H1 (cell line): ENCODE measurements around the gene MRTFB. TPM values are rescaled to one million over a fixed set of nuclear protein-coding genes. Genes with fewer than 3 reads are reported as not detected.
A peak's percentile ranks its signal among the peaks of the same experiment; 100 is the strongest.

Experiments used
- ASH2L ChIP-seq: fragments of 200-600, 300-600 bp; sonication (generic); IDR thresholded peaks from one replicate; pipeline ENCODE4 v1.7.1; 2017; ENCODE audit warnings: low read length
- ATF2 ChIP-seq: IDR thresholded peaks from 2 replicates; pipeline ENCODE4 v1.6.1; 2012; ENCODE audit warnings: low read length, inconsistent platforms
- CBX8 ChIP-seq: fragments of 300-800, 300-1000 bp; sonication (generic); IDR thresholded peaks from 2 replicates; pipeline ENCODE4 v1.7.1; 2016; ENCODE audit warnings: low read depth, low read length, borderline replicate concordance
- CREB1 ChIP-seq: IDR thresholded peaks from 2 replicates; pipeline ENCODE4 v1.6.1; 2012; ENCODE audit warnings: inconsistent platforms
- EZH2 ChIP-seq: fragments of 200-600 bp; sonication (generic); IDR thresholded peaks from 2 replicates; pipeline ENCODE4 v1.7.1; 2012; ENCODE audit warnings: low read depth, mild to moderate bottlenecking, moderate library complexity, low read length, inconsistent platforms; ENCODE audit not compliant: severe bottlenecking
- FOSL1 ChIP-seq: IDR thresholded peaks from 2 replicates; pipeline ENCODE4 v1.6.1; 2011; ENCODE audit warnings: mild to moderate bottlenecking, low read depth, low read length, moderate library complexity; ENCODE audit not compliant: insufficient read depth
- GTF2F1 ChIP-seq: IDR thresholded peaks from 2 replicates; pipeline ENCODE4 v1.6.1; 2012; ENCODE audit warnings: low read depth, low read length, improper control_type of control experiment, borderline replicate concordance
- KDM1A ChIP-seq: fragments of 200-600, 300-600 bp; sonication (generic); IDR thresholded peaks from 2 replicates; pipeline ENCODE4 v1.7.1; 2016; ENCODE audit warnings: mild to moderate bottlenecking, low read length, borderline replicate concordance
- KDM4A ChIP-seq: IDR thresholded peaks from one replicate; pipeline ENCODE4 v1.7.1; 2012; ENCODE audit warnings: low read depth, mild to moderate bottlenecking, moderate library complexity, low read length, inconsistent platforms; ENCODE audit not compliant: severe bottlenecking
- KDM5A ChIP-seq: fragments of 200-600 bp; IDR thresholded peaks from 2 replicates; pipeline ENCODE4 v1.7.1; 2012; ENCODE audit warnings: mild to moderate bottlenecking, low read length, inconsistent platforms, mixed read lengths
- MAFK ChIP-seq: IDR thresholded peaks from 2 replicates; pipeline ENCODE4 v1.6.1; 2012; ENCODE audit warnings: low read depth, mild to moderate bottlenecking, improper control_type of control experiment, low read length
- MAX ChIP-seq: IDR thresholded peaks from 2 replicates; pipeline ENCODE4 v1.6.1; 2012; ENCODE audit warnings: inconsistent platforms
- PHF8 ChIP-seq: fragments of 200-600 bp; sonication (generic); conservative IDR thresholded peaks from 2 replicates; pipeline ENCODE4 v1.7.1; 2012; ENCODE audit warnings: low read depth, mild to moderate bottlenecking, inconsistent platforms, low read length, moderate library complexity
- SIX5 ChIP-seq: IDR thresholded peaks from 2 replicates; pipeline ENCODE4 v1.6.1; 2011; ENCODE audit warnings: mild to moderate bottlenecking, low read depth, low read length
- TAF1 ChIP-seq: IDR thresholded peaks from 2 replicates; pipeline ENCODE4 v1.6.1; 2011; ENCODE audit warnings: mild to moderate bottlenecking, low read depth, low read length
- TCF12 ChIP-seq: IDR thresholded peaks from 2 replicates; pipeline ENCODE4 v1.6.1; 2011; ENCODE audit warnings: low read depth, mild to moderate bottlenecking, low read length
- USF2 ChIP-seq: IDR thresholded peaks from 2 replicates; pipeline ENCODE4 v1.6.1; 2011; ENCODE audit warnings: low read length, improper control_type of control experiment
- ZNF274 ChIP-seq: IDR thresholded peaks from 2 replicates; pipeline ENCODE4 v1.7.0; 2012; ENCODE audit warnings: low read length, borderline replicate concordance; ENCODE audit errors: extremely low read depth
- polyA plus RNA-seq, 7 experiments: library from polyadenylated mRNA; depleted of rRNA in 3 of 7; stranded (reverse) in 5 of 7; unstranded in 2 of 7; fragments of >200 nt in 5 of 7; fragments of 200-250 nt in 2 of 7; gene quantifications; 1 replicate in 5 of 7; 2 replicates in 1 of 7; 4 replicates in 1 of 7; pipeline versions ENCODE4 v1.2.1 to v1.2.3, GENCODE V29; 2011 to 2013; ENCODE audit warnings: missing spikeins in 2 of 7, mixed read lengths in 2 of 7
- total RNA-seq: library from RNA; stranded (reverse); fragmentation: NEBNext Ultra II Directional; extraction: Animal tissue kit (Norgen Biotek cat#: 25700); gene quantifications from 2 replicates; pipeline ENCODE4 v1.2.1, GENCODE V29; 2021

Gene MRTFB
- total and polyA plus RNA-seq, 2 of the 8 experiments (the other 6 are each of a cell fraction or from before 2014, with no cell fraction given) = 13.5 to 34.9 TPM

- TF ChIP-seq ZNF274 (no peak), SIX5 (no peak), CBX8 (no peak), PHF8 (peak; percentile 96), KDM4A (peak; percentile 21), EZH2 (no peak), GTF2F1 (no peak), CREB1 (no peak), MAX (peak; percentile 56; the same call in 1 of the 2 replicates), KDM1A (no peak), TAF1 (peak; percentile 65; the same call in 1 of the 2 replicates), FOSL1 (no peak), TCF12 (peak; percentile 72; the same call in 1 of the 2 replicates), ATF2 (no peak), USF2 (no peak), MAFK (no peak), ASH2L (peak; percentile 33), KDM5A (no peak)
These were observed at the start of gene MRTFB (continued) for GRCh38 chr16:14070877-14071575.
